H1 (cell line): Measurements from ENCODE around the gene ZSWIM4.

Source experiments
- POLR2A ChIP-seq, 2 experiments: IDR thresholded peaks; 1 replicate in 1 of 2; 2 replicates in 1 of 2; pipeline ENCODE4 v1.6.1; 2011; ENCODE audit warnings: low read depth in 2 of 2, low read length in 2 of 2, mild to moderate bottlenecking in 2 of 2; ENCODE audit errors: control extremely low read depth in 1 of 2
- TF ChIP-seq, protein P1 (sequence below), 3 experiments: IDR thresholded peaks; 1 replicate in 2 of 3; 2 replicates in 1 of 3; pipeline versions ENCODE4 v1.5.1 to v1.6.1; 2011; ENCODE audit warnings: low read length in 3 of 3, mild to moderate bottlenecking in 3 of 3, inconsistent platforms in 2 of 3, low read depth in 1 of 3, moderate library complexity in 1 of 3; ENCODE audit not compliant: insufficient read depth in 1 of 3; ENCODE audit errors: control extremely low read depth in 1 of 3

DNA sequence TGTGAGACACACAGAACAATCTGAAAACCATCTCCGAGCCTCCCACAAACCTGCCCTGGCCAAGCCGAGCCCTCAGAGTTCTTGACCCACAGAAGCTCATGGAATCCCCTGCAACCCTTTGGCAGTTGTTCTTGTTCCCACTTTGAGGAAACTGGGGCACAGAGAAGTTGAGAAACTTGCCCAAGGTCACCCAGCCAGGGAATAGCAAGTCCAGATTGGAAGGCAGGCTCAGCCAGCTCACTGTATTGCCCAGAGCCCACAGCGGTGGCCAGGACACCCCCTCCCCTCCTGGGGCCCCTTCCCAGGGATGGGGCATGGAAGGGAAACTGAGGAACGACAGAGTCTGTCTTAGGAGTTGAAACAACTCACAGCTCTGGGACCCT is 1.8 kb downstream of the ZSWIM4 start:
- TF ChIP-seq, protein P1, sequence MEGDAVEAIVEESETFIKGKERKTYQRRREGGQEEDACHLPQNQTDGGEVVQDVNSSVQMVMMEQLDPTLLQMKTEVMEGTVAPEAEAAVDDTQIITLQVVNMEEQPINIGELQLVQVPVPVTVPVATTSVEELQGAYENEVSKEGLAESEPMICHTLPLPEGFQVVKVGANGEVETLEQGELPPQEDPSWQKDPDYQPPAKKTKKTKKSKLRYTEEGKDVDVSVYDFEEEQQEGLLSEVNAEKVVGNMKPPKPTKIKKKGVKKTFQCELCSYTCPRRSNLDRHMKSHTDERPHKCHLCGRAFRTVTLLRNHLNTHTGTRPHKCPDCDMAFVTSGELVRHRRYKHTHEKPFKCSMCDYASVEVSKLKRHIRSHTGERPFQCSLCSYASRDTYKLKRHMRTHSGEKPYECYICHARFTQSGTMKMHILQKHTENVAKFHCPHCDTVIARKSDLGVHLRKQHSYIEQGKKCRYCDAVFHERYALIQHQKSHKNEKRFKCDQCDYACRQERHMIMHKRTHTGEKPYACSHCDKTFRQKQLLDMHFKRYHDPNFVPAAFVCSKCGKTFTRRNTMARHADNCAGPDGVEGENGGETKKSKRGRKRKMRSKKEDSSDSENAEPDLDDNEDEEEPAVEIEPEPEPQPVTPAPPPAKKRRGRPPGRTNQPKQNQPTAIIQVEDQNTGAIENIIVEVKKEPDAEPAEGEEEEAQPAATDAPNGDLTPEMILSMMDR (IDR thresholded peaks at IDR 0.05; ENCODE audit: control extremely low read depth in 1 of 3, insufficient read depth in 1 of 3, low read depth in 1 of 3, low read length in 3 of 3), result no peak
- no peak for TF ChIP-seq POLR2A (IDR thresholded peaks at IDR 0.05; ENCODE audit: control extremely low read depth in 1 of 2, low read depth in 2 of 2, low read length in 2 of 2)
